NCI-H2081 (cell line): Measurements from ENCODE around the gene OAS1.
"Not testable (repeated sequence)": the region's sequence is repeated elsewhere in the genome, so short reads cannot be mapped to it uniquely, and the experiment has no call there.

Source experiments
- DNase-seq, 2 experiments: peaks; one replicate each; lab custom pipeline; 2025; lab: John Stamatoyannopoulos, UW

Gene OAS1

GRCh38 chr12:112900298-112901145 lies 6.2 kb upstream of the OAS1 start:
- peak; percentile 10 to 40 for DNase-seq

DNA sequence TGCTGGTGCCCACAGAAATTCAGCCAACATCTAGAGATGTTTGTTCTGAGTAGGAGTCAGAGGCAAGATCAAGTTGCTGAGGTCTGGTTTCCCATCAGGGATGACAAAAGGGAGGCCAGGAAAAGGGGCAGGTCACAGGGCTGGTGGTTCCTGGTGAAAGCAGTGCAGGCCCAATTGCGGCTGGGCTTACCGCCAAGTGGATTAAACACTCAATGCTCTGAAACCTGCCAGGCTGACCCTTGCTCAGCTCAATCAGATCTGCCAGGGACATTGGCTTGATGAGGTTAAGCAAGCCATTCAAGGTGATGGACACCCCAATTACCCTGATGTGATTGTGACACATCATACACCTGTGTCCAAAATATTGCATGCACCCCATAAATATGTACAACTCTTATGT lies 5.5 kb upstream of the OAS1 start:
- no peak for DNase-seq

DNA sequence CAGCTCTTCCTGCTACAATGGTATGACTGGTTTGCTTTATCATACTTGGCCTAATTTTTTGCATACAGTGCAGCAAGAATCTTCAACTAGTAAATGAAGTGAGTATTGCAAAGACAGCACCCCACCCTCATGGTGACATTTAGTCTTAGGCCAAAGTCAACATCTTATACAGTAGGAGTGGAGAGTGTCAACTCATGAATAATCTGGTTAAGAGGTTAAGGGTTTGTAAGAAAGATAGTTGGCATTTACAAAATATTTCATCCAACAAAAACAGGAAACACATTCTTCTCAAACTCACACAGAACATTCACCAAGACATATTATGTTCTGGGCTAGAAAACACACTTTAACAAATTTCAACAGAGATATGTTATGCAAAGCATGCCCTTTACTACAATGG lies 2.2 kb upstream of the OAS1 start:
- no peak for DNase-seq

GRCh38 chr12:112905451-112906089 lies 1.2 kb upstream of the OAS1 start:
- DNase-seq, result no peak

DNA sequence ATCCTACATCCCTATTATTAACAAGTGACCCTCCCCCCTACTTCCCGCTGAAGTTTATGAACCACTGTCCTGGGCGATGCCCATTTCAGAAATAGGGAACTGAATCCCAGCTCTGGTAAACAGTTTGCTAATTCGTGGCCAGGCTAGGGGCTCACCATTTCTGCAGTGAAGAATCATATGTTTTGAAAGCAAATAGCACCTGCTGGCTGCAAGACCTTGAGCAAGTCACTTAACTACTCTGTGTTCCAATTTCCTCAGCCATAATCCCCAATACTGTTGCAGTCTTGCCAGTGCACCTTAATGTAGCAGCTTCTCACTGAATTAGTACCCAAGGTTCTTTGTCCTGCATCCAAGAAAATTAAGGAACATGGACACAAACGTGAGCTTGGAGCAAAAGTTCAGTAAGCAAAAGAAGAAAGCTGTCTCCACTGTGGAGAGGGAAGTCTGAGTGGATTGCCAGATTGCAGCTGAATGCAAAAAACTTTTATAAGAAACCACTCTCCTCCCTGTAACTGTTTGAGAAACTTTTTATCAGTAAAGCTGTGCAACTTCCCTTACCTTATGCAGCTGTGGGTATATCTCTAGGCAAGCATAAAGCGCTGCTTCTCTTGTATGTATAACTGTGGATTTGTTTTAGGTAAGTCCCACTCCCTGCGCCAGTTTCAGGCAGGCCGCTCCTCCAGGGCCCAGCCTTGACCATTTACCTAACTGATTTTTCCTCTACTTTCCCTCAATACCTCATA lies 824 bp downstream of the OAS1 start:
- DNase-seq, result no peak

GRCh38 chr12:112908548-112908947 lies 1.8 kb downstream of the OAS1 start:
- no peak for DNase-seq

DNA sequence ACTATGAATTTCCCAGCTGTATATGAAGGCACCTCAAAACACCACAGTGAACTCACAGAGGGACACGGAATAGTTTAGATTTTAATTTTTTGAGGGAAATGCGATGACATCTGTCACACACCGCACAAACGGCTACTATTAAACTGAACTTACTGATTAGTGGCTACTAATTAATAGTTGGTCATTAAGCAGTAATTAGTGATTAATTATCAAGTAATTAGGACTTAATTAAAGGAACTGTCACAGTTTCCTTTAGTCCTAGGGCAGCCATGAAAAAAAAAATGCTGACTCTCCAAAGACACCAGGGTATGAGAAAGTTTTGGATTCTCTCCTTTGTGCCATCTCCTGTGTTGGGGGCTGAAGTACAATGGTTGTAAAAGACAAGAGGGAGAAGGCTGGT lies 2.9 kb downstream of the OAS1 start:
- no peak for DNase-seq

- no peak for DNase-seq
Observed at GRCh38 chr12:112913038-112913688, 6.4 kb downstream of the OAS1 start.

- DNase-seq, result not testable (repeated sequence)
Observed at GRCh38 chr12:112913888-112914287, 7.1 kb downstream of the OAS1 start.

DNA sequence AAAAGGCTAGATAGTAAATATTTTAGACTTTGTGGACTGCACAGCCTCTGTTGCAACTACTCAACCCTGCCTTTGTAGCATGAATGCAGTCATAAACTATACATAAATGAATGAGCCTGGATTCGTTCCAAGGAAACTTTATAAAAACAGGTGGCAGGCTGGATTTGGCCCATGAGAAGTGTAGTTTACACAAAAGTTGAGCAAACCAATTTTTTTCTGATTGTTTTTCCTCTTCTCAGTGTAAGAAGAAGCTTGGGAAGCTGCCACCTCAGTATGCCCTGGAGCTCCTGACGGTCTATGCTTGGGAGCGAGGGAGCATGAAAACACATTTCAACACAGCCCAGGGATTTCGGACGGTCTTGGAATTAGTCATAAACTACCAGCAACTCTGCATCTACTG lies 9.5 kb downstream of the OAS1 start:
- no peak for DNase-seq

GRCh38 chr12:112919121-112919520 lies 12.4 kb downstream of the OAS1 start:
- no peak for DNase-seq

GRCh38 chr12:112924986-112925385 lies 18.2 kb downstream of the OAS1 start:
- DNase-seq, result no peak

- DNase-seq, result not testable (repeated sequence)
Observed at GRCh38 chr12:112926416-112927033, 19.8 kb downstream of the OAS1 start.

- no peak for DNase-seq
Observed at GRCh38 chr12:112927475-112927874, 20.7 kb downstream of the OAS1 start.

DNA sequence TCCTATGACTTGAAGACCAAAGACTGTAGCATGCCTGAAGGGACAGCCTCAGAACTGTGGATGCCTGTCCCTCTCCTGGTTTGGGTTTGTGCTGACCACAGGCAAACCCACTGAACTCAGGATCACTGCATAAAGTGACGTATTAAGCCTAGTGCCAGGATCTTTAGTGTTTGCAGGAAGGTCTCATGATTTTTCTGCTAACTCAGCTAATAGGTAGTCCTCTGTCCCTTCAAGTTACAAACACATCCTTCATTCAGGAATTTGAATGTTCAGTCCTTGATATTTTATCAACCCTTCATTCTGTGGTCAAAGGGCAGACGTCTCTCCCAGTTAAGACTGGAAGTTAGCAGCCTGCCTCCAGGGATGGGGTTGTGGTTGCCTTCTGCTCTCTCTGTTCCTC lies 21.2 kb downstream of the OAS1 start:
- DNase-seq, result no peak

- no peak for DNase-seq
Observed at GRCh38 chr12:112928978-112929377, 22.2 kb downstream of the OAS1 start.

GRCh38 chr12:112929715-112930114 lies 23.0 kb downstream of the OAS1 start:
- DNase-seq, result no peak

DNA sequence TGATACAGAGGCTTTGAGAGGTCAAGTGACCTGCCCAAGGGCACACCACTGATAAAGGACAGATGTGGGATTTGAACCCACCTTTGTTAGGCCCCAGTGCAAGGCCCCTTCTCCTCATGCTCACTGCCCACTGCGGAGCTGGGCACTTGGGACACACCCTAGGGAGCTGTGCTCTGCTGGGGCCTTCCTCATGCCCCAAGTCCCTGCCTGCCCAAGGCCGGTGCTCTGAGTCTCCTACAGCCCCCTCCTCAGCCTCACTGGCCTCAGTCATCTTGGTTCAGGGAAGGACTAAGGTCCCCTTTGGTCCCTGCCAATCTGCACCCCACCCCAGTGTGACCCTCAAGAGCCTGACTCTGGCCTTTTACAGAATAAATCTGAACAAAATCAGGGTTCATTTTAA lies 23.6 kb downstream of the OAS1 start:
- DNase-seq, result no peak

DNA sequence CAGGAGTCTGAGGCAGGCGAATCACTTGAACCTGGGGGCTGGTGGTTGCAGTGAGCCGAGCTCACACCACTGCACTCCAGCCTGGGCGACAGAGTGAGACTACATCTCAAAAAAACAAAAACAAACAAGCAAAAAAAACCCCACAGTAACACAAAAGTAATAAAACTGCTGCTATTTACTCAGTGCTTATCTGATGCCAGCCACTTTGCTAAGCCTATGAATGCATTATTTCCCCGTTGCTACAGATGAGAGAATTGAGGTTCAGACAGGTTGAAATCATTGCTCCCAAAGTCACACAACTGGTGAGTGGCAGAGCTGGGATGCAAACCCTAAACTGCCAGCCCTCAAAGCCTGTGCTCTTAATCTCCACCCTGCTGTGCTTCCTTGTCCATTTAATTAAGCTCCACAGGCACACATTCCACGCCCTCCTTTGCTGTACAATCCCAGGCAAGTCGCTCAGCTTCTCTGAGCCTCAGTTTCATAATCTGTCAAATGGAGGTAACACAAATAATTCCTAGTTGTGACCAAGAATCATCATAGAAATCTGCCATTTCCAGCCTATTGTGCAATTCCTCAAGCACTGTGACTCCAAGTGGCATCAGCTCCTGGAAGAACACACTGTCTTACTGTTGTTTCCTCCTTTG lies 25.8 kb downstream of the OAS1 start:
- DNase-seq, result no peak

- DNase-seq, result no peak
Observed at GRCh38 chr12:112933129-112933505, 26.4 kb downstream of the OAS1 start.

GRCh38 chr12:112936264-112936663 lies 29.5 kb downstream of the OAS1 start:
- DNase-seq, result no peak
